GM19372 (cell line): ENCODE measurements around the gene FDX1.

Experiments
- ATAC-seq: cut with Tn5 transposase; IDR thresholded peaks from one replicate; pipeline ENCODE4 v1.9.1; 2021; ENCODE audit warnings: mild to moderate bottlenecking, low read depth, moderate library complexity; ENCODE audit not compliant: unreplicated experiment

The FDX1 gene

DNA sequence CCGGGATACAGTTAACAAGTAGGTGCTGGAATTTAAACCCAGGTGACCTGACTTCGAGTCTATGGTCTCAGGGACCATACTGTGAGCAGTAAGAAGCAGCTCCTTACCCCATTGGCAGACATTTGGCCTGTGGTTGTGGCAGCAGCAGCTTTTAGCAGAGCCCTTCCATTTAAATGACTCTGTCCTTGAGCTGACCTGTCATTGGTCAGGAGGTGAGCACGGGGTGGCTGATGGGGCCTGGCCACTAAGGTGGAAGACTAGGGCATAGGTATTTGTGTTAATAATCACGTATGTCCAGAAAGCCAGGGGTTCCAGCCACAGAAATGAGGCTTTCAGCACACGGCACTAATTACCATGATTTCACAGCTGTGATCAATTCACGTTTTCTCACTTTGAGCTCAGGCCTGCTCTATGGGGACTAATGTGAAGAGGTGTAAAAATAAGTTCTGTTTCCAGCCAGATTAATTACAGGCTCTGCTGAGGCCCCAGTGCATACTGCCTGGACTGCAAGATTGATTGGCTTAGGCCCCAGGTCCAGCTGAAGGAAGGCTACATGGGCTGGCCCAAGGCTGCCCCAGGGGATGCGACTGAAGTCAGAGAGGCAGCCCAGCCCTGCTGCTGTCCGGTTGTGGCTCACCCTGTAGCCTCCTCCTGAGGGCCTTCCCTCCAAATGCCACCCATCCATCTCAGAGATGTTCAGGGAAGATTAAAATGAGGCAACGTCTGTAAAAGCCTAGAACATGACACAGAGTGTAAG, 76.0 kb downstream of the FDX1 start:
- no peak for ATAC-seq

DNA sequence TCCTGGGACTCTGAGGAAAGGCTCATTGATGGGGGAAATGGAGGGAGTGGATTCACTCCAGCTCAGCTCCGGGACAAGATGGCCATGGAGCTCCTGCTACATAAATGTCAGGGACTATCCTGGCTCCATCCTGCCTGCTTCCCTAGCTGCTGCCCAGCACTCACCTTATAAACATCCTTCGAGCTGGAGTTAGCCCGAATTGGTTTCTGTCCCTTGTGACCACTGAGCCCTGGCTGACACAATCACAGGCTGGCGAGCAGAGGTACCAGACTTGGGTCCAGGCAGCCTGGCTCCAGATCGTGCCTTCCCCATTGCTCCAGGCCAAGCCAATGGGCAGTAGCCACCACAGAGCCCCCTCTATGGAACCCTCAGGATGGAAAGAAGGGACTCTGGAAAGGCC, 77.6 kb downstream of the FDX1 start:
- no peak for ATAC-seq

DNA sequence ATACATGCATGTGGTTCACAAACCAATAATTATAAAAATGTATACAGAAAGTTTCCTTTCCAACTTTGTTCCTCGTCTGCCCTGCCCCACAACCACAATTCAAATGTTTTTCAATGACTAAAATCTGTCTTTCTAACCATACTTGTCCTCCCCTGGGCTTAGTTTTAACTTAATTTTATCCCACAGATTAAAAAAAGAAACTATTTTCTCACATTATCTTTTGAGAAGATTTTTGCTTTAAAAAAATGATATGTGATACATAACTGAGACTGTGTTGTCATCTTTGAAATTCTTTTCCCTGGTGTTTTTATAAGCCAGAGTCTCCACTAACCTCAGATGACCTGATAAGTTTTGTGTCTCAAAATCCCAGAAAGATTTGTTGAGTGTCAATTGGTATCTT, 79.0 kb downstream of the FDX1 start:
- no peak for ATAC-seq

GRCh38 chr11:110509472-110509871, 79.7 kb downstream of the FDX1 start:
- no peak for ATAC-seq

DNA sequence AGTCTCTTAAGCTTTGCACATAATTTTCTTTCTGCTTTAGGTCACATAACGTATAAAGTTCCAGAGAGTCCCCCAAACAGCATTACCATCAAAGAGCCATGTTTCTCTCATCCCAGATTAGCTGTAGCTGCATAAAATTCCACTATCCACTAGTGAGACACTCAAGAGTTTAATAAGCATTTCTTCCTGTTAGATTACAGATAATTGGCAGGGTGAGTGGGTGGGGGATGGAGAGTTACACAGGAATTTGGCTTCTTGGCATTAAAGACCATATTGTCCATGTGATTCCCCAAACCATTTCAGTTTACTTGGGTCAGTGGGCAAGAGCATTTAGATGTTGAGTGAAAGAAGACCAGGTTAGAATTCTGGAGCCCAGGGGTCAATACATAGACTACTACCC, 82.3 kb downstream of the FDX1 start:
- no peak for ATAC-seq

DNA sequence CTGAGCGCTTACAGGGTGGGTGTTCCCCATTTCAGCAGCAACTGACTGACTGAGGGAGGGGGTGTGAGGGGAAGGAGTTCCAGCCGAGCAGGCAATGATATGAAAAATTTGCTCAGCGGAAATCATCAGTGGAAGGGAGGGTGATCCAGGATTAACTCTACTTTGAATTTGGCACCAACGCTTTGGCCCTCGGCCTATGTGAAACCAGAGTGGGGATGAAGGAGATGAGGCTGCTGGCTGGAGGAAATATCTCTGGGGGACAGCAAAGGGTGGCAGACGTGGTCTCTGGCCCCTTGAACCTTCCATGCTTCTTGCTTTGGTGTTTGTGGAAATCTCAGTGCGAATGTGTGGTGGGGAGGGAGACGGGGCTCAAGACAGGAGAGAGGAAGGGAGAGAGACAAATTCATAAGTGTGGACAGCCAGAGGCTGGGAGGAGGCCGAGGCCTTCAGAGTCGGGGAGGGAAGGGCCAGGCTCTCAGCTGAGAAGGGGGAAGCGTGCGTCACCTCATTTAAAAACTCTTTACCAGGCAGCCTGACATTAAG, 83.6 kb downstream of the FDX1 start:
- ATAC-seq = no peak

DNA sequence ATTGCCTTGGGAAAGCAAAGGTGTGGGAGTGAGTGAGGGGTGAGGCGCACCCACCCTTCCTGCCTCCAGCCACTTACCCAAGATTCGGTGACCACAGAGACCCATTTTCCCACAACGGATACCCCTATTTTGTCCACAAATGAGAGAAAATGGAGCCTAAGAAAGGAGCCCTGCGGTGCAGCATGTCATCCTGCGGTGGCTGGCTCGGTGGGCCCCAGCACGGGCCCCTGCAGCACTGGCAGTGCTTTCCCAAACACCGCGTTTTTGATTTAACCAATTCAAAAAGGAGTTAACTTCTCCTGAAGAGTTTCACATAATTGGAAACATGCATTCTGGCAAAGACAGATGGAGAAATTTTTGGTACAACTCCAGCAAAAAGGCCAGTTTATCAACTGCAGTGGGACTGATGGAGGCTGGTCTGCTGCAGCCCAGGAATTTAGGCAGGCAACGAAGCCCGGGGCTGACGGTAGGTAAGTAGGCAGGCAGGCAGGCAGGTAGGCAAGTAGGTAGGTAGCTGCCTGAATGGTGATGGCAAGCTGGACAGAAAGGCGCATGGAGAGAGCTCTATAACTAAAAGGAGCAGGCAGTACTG, 84.2 kb downstream of the FDX1 start:
- ATAC-seq = no peak
